ENCODE data around the gene NRN1L.
A peak's percentile ranks its signal among the peaks of the same experiment; 100 is the strongest.

NRN1L gene

DNA sequence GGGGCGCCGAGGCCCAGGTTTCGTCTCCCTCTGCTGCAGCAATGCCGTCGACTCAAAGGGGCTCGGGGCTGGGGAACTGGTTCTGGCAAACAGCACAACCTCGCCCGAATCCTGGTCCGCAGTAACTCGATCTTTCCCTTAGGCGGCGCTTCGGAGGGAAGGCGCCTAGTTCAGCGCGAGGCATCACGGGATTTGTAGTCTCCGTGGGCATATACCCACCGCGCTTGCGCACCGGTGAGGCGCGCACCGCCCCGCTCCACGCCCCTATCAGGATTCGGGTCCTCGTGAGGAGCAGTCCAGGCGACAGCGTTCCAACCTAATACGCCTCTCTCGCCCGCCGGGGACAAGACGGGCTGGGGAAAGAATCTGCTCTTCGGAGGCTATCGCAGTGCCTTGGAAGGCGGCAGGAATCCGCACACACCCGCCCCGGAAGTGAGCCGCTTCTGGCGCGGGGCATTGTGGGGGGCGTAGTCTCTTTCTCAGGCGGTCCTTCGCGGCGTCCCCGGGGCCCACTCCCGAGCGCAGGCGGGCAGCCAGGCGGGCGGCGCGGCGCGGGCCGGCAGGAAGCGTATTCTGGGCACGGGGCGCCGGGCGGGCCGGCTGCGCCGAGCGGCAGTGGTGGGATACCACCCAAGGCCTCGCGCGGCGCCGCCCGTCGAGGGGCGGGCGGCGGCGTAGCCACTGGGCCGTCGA is 42.7 kb upstream of the NRN1L start, which contains the start of gene THAP11:
Gene THAP11, plus strand, starts transcription at position 505 of the 693 bp plus-strand sequence. CDS start 235 bp downstream, outside the sequence.
- H3K4me2 ChIP-seq (ENCODE audit: low read depth, low read length, poor library complexity, severe bottlenecking): peak within 1 kb of the TSS; percentile 88
- H3K4me3 ChIP-seq (ENCODE audit: low read length, poor library complexity, severe bottlenecking): peak within 1 kb of the TSS; percentile 80

DNA sequence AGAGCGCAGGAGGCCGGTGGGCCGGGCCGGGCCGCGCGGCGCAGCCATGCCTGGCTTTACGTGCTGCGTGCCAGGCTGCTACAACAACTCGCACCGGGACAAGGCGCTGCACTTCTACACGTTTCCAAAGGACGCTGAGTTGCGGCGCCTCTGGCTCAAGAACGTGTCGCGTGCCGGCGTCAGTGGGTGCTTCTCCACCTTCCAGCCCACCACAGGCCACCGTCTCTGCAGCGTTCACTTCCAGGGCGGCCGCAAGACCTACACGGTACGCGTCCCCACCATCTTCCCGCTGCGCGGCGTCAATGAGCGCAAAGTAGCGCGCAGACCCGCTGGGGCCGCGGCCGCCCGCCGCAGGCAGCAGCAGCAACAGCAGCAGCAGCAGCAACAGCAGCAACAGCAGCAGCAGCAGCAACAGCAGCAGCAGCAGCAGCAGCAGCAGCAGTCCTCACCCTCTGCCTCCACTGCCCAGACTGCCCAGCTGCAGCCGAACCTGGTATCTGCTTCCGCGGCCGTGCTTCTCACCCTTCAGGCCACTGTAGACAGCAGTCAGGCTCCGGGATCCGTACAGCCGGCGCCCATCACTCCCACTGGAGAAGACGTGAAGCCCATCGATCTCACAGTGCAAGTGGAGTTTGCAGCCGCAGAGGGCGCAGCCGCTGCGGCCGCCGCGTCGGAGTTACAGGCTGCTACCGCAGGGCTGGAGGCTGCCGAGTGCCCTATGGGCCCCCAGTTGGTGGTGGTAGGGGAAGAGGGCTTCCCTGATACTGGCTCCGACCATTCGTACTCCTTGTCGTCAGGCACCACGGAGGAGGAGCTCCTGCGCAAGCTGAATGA is 42.0 kb upstream of the NRN1L start:
- peaks cover 34% of the 10 kb centered on the region for H3K4me1 ChIP-seq (ENCODE audit: insufficient read depth, low read length, poor library complexity, severe bottlenecking)
- peak overlapping the region; percentile 88 for H3K4me2 ChIP-seq (ENCODE audit: low read depth, low read length, poor library complexity, severe bottlenecking)
- TF ChIP-seq EZH2phosphoT487 (IDR thresholded peaks at IDR 0.05; ENCODE audit: borderline replicate concordance): no peak
- TF ChIP-seq, protein P1, sequence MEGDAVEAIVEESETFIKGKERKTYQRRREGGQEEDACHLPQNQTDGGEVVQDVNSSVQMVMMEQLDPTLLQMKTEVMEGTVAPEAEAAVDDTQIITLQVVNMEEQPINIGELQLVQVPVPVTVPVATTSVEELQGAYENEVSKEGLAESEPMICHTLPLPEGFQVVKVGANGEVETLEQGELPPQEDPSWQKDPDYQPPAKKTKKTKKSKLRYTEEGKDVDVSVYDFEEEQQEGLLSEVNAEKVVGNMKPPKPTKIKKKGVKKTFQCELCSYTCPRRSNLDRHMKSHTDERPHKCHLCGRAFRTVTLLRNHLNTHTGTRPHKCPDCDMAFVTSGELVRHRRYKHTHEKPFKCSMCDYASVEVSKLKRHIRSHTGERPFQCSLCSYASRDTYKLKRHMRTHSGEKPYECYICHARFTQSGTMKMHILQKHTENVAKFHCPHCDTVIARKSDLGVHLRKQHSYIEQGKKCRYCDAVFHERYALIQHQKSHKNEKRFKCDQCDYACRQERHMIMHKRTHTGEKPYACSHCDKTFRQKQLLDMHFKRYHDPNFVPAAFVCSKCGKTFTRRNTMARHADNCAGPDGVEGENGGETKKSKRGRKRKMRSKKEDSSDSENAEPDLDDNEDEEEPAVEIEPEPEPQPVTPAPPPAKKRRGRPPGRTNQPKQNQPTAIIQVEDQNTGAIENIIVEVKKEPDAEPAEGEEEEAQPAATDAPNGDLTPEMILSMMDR (conservative IDR thresholded peaks at IDR 0.05; ENCODE audit: low read length): peak; percentile 55
- H3K9me3 ChIP-seq (ENCODE audit: insufficient read depth, low read depth, low read length): no peaks in the 10 kb centered on the region
- peak overlapping the region; percentile 80 for H3K4me3 ChIP-seq (ENCODE audit: low read length, poor library complexity, severe bottlenecking)
- H2AFZ ChIP-seq (ENCODE audit: low read length): peak overlapping the region; percentile 99; the same call in 1 of the 2 replicates
- H3K27me3 ChIP-seq (ENCODE audit: insufficient read depth, low read length, poor library complexity, severe bottlenecking): peaks cover 4% of the 10 kb centered on the region
- no peaks in the 10 kb centered on the region for H3F3A ChIP-seq (ENCODE audit: low read depth)
- no peaks in the 10 kb centered on the region for H3K36me3 ChIP-seq (ENCODE audit: insufficient read depth, low read length)
- no peaks in the 10 kb centered on the region for H3K9me2 ChIP-seq (replicated peaks; ENCODE audit: low read depth, low read length)
- peaks cover 45% of the 10 kb centered on the region for H3K79me2 ChIP-seq (ENCODE audit: insufficient read depth, low read length)
- peak overlapping the region; percentile 79 for H3K9ac ChIP-seq (ENCODE audit: low read depth, low read length, poor library complexity, severe bottlenecking)
- H4K20me1 ChIP-seq (ENCODE audit: insufficient read depth, low read length, poor library complexity, severe bottlenecking): peaks cover 21% of the 10 kb centered on the region

More for the DNA sequence above, 42.7 kb upstream of the NRN1L start, which contains the start of gene THAP11:
- TF ChIP-seq, protein P1 (conservative IDR thresholded peaks at IDR 0.05; ENCODE audit: low read length): peak; percentile 67
- TF ChIP-seq EZH2phosphoT487 (IDR thresholded peaks at IDR 0.05; ENCODE audit: borderline replicate concordance): no peak
- no peaks in the 10 kb centered on the region for H3K27me3 ChIP-seq (ENCODE audit: insufficient read depth, low read length, poor library complexity, severe bottlenecking)
- H3F3A ChIP-seq (ENCODE audit: low read depth): no peaks in the 10 kb centered on the region
- no peaks in the 10 kb centered on the region for H3K9me3 ChIP-seq (ENCODE audit: insufficient read depth, low read depth, low read length)
- H4K20me1 ChIP-seq (ENCODE audit: insufficient read depth, low read length, poor library complexity, severe bottlenecking): peaks cover 13% of the 10 kb centered on the region
- H2AFZ ChIP-seq (ENCODE audit: low read length): peak within 1 kb of the TSS; percentile 99
- H3K4me1 ChIP-seq (ENCODE audit: insufficient read depth, low read length, poor library complexity, severe bottlenecking): peaks cover 32% of the 10 kb centered on the region
- peaks cover 37% of the 10 kb centered on the region for H3K79me2 ChIP-seq (ENCODE audit: insufficient read depth, low read length)
- peak within 1 kb of the TSS; percentile 79 for H3K9ac ChIP-seq (ENCODE audit: low read depth, low read length, poor library complexity, severe bottlenecking)
- H3K36me3 ChIP-seq (ENCODE audit: insufficient read depth, low read length): no peaks in the 10 kb centered on the region
- no peaks in the 10 kb centered on the region for H3K9me2 ChIP-seq (replicated peaks; ENCODE audit: low read depth, low read length)

DNA sequence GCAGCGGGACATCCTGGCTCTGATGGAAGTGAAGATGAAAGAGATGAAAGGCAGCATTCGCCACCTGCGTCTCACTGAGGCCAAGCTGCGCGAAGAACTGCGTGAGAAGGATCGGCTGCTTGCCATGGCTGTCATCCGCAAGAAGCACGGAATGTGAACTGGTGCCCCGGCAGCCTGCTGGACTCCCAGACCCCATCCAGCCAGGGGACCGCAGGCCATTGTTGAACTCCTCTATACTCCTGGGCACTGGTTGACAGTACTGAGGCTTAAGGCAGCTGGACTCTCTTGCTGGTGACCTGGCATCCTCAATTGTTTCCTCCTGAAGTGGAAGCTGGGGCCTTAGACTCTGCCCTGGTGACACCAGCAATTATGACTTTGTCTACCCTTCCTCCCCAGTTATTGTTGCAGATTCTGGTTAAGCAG is 41.3 kb upstream of the NRN1L start:
- no peak overlapping the region for H2AFZ ChIP-seq (ENCODE audit: low read length)
- H3K79me2 ChIP-seq (ENCODE audit: insufficient read depth, low read length): peaks cover 51% of the 10 kb centered on the region
- TF ChIP-seq, protein P1 (conservative IDR thresholded peaks at IDR 0.05; ENCODE audit: low read length): no peak
- peak overlapping the region; percentile 80 for H3K4me3 ChIP-seq (ENCODE audit: low read length, poor library complexity, severe bottlenecking)
- no peaks in the 10 kb centered on the region for H3K9me3 ChIP-seq (ENCODE audit: insufficient read depth, low read depth, low read length)
- H3K27me3 ChIP-seq (ENCODE audit: insufficient read depth, low read length, poor library complexity, severe bottlenecking): peaks cover 4% of the 10 kb centered on the region
- H4K20me1 ChIP-seq (ENCODE audit: insufficient read depth, low read length, poor library complexity, severe bottlenecking): peaks cover 27% of the 10 kb centered on the region
- H3K4me2 ChIP-seq (ENCODE audit: low read depth, low read length, poor library complexity, severe bottlenecking): peak overlapping the region; percentile 88
- peak overlapping the region; percentile 79 for H3K9ac ChIP-seq (ENCODE audit: low read depth, low read length, poor library complexity, severe bottlenecking)
- no peaks in the 10 kb centered on the region for H3F3A ChIP-seq (ENCODE audit: low read depth)
- peaks cover 41% of the 10 kb centered on the region for H3K4me1 ChIP-seq (ENCODE audit: insufficient read depth, low read length, poor library complexity, severe bottlenecking)
- no peaks in the 10 kb centered on the region for H3K36me3 ChIP-seq (ENCODE audit: insufficient read depth, low read length)
- no peaks in the 10 kb centered on the region for H3K9me2 ChIP-seq (replicated peaks; ENCODE audit: low read depth, low read length)

Measured in Loucy (cell line).